NCI-H2227 treated with DMSO at 0.1 percent for 48 hours (cell line): ENCODE results near the gene ZBTB46.

Experiments
- DNase-seq: peaks from one replicate; lab custom pipeline; 2025; lab: John Stamatoyannopoulos, UW

ZBTB46 gene

GRCh38 chr20:63694584-63695423 is 136.3 kb downstream of the ZBTB46 start:
- DNase-seq: no peak

DNA sequence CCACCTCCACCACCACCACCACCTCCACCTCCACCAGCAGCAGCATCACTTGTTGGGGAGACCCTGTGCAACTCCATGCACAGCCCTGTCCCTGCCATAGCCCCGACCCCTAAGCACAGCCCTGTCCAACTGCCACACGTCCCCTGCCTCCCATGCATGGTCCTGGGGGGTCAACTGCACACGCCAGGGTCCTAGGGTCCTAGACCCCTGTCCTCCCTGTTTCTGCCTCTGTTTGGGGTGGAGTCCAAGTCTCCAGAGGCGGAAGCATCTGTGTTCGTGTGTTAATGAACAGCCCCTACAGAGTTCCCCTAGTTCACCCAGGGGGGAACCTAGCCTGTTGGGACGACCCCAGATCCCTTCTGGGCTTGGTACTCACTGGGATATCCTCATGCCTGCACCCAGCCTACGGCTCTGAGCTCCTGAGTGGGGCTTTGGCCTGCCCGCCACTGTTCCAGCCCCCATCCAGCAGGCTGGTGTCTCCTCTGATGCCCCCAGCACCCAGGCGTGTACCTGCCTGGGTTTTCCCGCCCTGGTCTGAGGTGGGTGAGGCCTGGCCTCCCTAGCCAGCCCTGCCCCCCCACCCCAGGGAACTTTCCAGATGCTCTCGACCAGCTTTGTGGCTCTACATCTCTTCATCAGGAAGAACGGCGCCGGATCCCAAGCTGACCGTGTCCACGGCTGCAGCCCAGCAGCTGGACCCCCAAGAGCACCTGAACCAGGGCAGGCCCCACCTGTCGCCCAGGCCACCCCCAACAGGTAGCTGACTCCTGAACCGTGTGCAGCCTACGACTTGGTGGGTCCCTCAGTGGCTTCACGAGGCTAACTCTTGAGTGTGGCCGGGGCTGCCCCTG is 137.1 kb downstream of the ZBTB46 start:
- no peak for DNase-seq
